NCI-H2107 (cell line): ENCODE data around the gene SCMH1.

Experiments
- DNase-seq: peaks from one replicate; lab custom pipeline; 2025; lab: John Stamatoyannopoulos, UW

SCMH1 gene

DNA sequence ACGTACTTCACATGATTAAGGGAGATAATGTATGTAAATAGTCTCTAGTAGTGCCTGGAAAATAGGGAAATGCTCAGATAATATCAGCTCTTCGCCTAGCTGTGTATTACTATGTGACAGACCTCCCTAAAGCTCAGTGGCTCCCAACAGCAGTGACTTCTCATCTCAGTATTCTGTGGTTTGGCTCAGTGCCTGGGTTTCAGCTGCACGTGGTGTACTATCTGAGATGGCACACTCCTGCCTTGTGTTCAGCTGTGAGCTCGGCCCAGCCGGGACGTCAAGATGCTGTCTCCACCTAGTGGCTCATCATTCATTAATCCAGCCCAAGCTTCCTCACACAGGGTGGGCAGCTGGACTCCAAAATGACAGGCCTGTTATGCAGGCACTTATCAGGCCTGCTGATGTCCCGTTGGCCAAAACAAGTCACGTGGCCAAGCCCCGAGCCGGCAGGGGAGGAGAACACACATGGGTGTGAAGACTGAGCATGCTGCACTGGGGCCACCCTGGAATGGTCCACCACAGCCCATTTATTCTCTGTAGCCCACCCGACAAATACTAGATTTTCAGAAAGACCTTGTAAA lies 238.4 kb downstream of the SCMH1 start:
- DNase-seq, result peak; percentile 95

DNA sequence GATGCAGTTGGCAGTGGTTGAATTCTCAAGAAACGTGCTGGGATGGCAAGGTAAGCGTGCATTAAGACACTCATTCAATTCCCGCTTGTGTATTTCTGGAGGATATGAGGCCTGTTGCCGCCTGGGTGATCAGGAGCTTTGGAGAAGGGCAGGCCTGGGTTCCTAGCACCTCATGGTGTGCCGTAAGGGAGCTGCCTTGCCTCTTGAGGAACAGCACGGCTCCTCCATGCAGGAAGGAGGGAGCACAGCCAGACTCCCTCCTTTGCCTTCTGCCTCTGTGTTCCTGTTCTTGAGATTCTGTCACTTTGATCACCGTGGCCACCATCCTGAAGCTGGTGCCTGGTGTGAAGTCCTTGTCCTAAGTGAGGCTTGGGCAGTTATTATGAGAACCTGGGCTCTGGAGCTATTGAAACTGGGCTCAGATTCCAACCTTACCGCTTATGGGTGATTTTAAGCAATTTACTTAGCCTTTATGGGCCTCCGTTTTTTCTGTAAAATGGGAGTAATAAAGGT lies 238.9 kb downstream of the SCMH1 start:
- no peak for DNase-seq

DNA sequence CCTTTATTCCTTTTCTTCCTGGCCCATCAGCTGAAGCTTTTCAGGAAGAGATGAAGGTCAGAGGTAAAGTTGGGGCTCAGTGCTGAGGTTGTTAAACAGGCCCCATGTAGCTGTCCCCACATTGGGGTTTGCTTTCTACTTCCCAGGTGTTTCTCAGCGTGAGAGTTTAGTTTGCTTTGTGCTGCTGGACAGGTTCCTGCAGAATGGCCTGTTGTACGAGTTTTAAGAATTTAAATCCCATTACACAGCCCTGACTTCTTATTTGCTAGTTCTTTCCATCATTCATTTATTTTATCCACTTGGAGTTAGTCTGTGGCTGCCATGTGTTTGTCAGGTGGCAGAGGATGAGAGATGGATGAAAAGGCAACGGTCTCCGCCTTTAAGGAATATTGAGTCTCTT lies 243.4 kb downstream of the SCMH1 start:
- no peak for DNase-seq

DNA sequence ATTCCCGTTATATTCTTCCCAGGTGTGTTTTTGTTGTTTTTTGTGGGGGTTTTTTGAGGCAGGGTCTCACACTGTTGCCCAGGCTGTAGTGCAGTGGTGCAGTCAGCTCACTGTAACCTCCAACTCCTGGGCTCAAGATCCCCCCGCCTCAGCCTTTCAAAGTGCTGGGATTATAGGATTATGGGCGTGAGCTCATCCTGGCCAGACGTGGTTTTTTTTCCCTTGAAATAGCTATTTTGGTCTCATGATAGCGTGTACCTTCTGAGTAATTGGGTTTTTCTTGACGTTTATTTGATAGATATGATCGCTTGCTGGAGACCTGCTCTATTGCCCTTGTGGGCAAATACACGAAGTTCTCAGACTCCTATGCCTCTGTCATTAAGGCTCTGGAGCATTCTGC lies 245.0 kb downstream of the SCMH1 start:
- DNase-seq, result no peak

DNA sequence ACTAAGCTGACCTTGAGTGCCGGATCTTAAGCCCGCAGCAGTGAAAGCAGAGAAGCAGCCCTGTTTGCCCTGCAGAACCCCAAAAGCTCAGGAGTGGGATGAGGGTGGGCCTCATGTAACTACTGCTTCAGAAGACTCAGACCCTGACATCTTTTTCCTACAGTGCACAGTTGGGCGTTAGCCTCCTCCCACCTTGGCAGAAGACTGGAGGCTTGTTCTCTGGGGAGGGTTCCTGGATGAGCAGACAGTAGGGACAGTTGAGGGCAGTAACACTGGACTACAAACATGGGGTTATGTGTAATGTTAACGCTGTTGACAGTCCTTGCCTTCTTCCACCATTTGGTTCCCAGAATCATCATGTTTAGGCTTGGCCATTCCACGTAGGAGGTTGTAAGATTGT lies 253.0 kb downstream of the SCMH1 start:
- DNase-seq, result no peak

DNA sequence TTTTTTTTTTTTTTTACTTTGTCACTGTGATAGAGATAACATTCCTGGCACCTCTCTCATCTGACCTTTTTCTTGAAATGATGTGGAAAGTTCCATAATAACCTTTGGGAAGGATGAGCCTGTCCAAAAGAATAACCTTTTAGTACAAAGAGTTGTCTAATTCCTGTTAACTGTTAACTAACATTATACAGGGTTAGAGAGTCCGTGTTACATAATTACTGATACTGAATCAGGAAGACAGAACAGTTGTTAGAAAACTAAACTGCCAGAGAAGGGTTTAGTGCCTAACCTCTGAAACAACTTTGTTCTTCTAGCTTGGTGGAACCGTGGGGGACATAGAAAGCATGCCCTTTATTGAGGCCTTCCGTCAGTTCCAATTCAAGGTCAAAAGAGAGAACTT lies 253.8 kb downstream of the SCMH1 start:
- no peak for DNase-seq

DNA sequence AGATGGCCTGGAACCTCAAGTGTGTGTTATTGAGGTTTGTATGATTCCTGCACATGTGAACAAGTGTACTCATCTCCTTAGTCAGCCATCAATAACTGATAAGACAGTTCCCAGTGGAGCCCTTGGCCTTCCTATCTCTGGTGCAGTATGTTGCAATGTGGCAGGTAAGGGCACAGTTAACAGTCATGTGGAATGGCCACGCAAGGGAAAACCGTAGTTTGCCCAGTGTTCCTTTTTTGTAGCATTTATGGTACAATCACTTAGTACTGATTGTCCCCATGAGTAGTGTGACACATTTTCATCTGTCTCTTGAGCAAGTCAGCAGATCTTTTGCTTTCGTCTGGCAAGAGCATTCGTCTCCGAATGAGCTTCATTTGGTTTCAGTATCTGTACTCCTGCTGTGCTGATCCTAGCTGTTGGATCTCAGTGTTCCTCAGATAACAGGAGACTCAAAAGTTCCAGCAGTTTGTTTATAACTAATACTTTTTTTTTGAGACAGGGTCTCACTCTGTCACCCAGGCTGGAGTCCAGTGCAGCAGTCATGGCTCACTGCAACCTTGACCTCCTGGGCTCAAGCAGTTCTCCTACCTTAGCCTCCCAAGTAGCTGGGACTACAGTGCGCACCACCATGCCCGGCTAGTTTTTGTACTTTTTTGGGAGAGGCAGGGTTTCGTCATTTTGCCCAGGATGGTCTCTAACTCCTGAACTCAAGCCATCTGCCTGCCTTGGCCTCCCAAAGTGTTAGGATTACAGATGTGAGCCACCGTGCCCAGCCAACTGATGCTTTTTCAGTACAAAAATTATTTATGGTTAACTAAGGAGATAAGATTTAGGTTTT lies 254.4 kb downstream of the SCMH1 start:
- no peak for DNase-seq

DNA sequence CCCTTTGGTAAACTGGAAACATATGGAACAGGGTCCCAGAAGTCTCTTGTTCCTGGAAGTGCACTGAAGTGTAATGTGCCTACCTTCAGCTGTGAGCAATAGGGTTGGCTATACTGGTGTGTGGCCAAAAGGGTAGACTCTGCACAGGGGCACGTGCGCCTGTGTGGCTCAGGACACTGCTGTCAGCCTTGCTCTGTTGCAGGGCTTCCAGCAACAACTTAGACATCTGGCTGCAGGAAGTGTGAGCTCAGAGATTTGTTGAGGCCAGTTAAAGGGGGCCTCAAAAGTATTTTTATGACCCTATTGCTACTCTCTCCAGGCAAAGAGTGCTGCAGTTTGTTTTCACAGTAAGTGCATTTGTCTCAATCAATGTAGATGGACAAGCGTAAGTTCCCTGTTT lies 255.2 kb downstream of the SCMH1 start:
- DNase-seq, result no peak

DNA sequence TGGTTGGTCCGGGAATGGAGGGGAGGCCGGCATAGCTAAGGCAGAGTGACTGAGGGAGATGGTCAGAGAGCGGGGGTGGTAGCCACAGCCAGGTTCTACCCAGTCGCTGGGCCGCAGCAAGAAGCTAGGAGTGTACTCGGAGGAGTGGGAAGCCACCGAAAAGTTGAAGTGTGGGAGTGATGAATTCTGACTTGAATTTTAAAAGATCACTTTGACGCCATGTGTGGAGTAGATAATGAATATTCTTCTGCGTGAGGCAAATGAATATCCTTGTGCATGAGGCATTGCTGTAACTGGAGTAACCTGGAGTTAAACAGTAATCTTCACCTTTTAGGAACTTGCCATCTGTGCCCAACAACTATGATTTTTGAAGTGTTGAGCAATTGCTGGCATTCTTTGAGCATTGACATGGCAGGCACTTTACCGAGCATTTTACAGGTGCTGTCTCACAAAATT lies 255.8 kb downstream of the SCMH1 start:
- no peak for DNase-seq

DNA sequence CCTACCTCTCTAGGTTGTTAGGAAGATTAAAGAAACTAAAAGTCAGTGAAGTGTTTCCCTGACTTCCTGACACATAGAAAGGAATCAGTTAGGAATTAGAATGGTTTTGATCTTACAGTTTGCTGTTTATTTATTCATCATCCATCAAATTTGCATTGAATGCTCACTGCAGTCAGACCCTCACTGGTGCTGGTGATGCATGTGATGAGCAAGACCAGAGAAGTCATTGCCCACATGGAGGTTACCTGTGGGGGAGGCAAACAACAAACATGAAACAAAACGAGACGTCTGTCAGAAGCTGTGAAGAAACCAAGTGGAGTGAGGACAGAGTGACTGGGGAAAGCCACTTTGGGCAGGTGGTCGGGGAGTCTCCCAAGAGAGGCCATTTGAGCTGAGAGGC lies 256.2 kb downstream of the SCMH1 start:
- no peak for DNase-seq

DNA sequence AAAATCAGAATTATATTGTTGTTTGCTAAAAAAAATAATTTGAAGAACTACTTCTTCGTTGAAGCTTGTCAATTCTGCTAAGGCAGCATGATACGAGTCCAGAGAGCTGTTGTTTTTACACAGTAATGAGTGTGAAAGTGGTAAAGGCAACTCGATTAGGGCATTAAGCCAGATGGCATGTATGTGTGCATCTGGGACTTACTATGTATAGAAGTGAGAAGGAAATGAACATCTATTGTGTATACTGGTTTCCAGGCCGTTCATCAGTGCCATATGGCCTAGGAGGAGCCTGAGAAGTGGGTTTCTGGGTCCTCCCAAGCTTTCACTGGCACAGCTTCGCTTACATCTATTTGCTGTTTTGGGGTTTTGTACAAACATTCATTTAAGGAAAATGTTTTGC lies 256.9 kb downstream of the SCMH1 start:
- DNase-seq, result no peak

DNA sequence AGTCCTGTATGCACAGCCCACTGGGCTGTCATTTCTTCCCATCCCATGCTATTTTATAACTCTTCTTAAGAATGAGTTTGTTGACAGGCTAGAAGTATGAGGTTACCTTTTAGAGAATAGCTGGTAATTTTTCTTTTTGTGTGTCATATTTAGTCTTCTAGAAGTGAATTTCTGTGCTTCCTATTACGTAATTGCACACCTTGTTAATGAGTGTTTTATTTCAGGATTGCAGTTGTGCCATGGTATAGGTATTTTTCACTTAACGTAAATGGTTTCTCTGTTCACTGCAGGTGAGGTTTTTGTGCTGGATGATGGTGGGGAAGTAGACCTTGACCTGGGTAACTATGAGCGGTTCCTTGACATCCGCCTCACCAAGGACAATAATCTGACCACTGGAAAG lies 257.6 kb downstream of the SCMH1 start:
- DNase-seq, result no peak

DNA sequence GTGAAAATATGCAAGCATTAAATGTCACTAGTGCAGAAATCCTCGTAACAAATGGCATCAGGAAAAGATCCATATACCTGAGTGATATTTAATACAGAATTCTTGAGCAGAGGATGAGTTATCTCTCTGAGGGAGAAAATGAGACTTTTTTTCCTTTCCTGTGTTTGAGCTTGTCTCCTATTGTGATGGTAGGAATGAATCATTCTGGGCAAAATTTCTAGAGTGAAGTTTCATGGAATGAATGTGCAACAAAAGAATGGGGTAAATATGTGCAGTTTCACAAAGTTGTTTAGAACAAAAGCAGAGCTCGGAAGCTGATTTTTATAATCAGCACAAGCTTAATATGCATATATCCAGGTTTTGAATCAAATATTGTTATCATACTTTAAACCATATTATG lies 258.0 kb downstream of the SCMH1 start:
- no peak for DNase-seq

DNA sequence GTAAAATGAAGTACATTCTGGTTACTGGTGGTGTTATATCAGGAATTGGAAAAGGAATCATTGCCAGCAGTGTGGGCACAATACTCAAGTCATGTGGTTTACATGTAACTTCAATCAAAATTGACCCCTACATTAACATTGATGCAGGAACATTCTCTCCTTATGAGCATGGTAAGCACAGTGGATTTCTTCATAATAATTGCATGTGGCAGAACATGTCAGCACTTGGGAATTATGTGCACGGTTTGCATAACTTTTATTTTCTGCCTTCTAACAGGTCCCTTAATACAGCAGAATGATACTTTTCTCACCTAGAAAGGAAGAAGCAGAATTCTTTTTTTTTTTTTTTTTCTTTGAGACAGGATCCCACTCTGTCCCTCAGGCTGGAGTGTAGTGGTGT lies 258.8 kb downstream of the SCMH1 start:
- no peak for DNase-seq

DNA sequence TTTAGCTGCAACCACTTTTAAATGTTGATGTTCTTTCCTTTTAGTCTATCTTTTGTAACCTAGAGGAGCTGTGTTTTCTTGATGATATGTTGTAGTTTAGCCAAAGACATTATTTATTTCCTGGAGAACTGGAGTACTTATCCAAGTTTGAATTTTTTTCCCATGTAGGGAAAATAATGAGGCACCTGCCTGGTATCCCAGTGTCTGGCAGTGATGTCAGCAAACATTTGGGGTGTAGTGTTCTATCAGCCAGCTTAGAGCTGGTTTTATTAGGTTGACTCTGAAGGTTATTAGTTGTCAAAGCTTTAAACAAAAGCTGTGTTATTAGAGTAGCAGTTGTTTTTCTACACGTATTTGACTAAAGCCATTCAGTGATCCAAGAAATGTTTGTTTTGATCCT lies 259.4 kb downstream of the SCMH1 start:
- no peak for DNase-seq

DNA sequence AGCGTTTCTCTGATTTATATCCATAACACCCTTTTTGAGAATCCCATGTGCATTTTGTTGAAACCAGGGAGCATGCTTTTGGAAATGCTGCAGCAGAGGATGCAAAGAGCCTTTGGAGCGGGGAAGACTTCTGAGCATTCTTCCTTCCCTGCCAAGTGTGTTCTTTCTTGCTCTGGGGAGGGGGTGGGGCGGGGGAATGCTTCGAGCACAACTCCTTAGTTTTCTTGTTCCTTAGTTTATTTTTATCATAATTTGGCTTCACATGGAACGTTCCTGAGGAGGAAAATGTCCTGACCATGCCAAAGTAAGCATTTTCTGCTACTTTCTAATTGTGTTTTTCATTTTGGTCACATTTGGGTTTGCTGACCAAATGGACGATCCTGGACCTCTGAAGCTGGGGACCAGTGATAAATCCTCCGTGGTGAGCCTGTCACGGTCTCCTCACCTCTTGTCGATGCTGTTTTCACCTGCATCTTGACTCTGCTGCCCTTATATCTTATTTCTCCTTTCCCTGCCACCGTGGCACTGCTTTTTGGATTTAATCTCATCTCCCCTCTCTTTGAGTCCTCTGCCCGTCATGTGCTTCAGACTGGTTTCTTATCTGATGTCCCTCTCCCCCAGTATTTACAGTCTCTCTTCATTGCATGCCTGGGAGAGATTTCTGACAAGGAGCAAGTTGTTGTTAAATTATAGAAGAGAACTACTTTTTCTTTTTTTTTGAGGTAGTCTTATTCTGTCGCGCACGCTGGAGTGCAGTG lies 260.2 kb downstream of the SCMH1 start:
- DNase-seq, result no peak

DNA sequence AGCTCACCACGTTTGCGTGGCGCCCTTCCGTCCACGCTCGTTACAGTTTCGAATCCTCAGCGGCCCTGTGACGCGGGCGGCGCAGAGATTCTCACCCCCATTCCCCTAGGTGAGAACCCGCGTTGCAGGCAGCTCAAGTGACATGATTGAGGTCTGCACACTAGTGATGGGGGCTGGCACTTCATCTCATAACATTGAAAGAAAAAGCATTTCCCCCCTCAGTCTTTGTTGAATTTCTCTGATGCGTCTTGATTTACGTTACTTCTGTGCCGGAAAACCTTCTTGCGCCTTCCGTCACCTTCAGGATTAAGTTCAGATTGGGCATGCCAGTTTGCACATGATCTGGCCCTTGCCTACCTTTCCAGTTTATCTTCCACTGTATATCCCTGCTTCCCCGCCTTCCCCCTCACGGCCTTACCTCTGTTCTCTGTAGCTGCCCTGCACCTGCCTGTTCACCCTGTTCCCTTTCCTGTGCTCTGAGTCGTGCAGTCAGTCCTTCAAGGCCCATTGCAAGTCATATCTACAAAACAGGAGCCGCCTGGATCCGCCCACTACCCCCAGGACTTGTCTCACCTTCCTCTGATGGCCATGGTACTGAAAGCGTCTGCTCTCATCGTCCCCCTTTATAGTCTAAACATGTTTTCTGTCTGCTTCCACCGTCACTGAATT lies 261.5 kb downstream of the SCMH1 start:
- no peak for DNase-seq

DNA sequence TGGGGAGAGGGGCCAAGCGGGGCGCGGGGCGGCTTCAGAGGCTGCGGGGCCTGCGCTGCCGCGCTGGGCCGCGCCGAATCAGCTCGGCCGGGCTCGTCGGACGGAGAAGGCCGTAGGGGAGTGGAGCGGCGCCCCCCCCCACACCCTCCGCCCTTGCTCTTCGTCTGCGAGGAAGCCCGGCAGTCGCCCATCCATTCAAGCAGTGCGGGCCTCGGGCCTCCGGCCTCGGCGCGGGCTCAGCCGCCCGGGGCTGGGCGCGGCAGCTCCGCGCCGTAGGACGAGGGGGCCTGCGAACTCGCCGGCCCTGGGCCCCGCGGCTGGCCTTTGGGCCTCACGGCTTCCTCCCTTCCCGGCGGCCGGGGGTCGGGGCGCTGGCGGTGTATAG lies 262.0 kb downstream of the SCMH1 start:
- no peak for DNase-seq

DNA sequence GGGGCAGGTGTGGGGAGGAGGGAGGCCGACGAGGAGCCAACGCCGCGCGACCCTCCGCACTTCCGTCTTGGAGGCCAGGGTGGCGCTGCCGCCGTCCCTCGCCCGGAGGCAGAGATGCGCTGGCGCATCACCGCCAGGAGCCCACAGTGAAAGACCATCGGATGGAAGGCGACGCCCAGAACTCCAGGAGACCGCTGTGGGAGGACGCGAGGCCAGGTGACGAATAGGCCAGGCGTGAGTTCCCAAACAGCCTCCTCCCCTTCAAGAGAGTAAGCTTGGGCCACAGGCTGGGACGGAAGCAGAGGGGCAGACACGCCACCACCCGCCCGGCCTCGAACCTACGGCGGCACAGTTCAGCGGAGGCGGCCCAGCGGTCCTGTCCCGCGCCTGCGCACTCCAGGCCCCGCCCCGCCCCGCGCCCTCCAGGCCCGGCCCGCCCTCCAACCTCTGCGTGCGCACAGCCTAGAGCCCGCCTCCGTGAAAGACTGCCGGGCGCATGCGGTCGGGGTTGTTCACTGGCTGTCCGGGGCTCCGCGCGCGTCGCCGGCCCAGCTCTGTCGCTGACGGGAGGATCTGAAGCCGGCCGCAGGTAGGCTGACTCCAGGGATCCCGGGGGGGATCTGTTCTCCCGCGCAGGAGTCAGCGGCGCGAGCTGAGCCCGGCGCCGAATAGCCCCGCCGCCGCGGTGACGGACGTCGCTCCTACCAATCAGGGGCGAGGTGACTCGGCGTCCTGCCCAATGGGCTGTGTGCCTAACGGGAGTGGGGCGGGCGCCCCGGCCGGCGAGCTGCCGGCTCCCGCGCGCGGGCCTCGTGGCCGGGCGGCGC lies 262.7 kb downstream of the SCMH1 start, which contains the start of gene CTPS1:
CTPS1 (plus strand) TSS at position 456 of the 827 bp plus-strand sequence. CDS start 3,595 bp downstream, outside the sequence.
- peak; percentile 94 for DNase-seq

DNA sequence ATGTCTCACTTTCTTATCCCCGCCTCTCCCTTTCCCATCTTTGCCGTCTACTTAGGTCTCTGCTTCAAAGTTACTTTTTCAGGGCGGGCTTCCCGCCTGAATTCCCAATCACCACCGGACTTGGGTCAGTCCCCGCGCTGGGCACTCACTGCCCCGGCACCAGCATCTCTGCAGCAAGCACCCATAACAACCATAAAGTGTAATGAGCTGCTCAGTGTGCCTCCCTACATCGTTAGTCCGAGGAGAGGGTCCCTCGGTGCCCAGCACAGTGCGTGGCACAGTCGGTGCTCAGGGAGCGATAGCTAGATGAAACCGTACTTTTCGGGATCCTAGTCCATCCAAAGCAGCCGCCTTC lies 263.2 kb downstream of the SCMH1 start:
- DNase-seq, result no peak

DNA sequence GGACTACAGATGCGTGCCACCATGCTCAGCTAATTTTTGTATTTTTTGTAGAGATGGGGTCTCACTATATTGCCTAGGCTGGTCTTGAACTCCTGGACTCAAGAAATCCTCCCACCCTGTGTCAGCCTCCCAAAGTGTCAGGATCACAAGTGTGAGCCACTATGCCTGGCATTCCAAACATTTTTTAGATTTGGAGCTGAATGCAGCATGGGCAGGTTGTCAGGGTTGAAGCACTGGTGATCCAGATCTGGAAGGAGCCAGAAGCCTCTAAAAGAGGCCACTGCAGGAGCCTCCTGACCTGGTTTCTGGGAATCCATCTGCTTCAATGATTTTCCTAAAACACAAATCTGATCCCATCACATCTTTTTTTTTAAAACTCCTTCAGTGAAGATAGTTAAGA lies 264.4 kb downstream of the SCMH1 start:
- DNase-seq, result no peak
